ENCODE results near the gene LACTBL1. TPM values are rescaled to one million over a fixed set of nuclear protein-coding genes. Genes with fewer than 3 reads are reported as not detected.

The LACTBL1 gene
- total and polyA plus RNA-seq, 2 donors (not counting 1 experiment from before 2014, with no cell fraction given) = not detected

DNA sequence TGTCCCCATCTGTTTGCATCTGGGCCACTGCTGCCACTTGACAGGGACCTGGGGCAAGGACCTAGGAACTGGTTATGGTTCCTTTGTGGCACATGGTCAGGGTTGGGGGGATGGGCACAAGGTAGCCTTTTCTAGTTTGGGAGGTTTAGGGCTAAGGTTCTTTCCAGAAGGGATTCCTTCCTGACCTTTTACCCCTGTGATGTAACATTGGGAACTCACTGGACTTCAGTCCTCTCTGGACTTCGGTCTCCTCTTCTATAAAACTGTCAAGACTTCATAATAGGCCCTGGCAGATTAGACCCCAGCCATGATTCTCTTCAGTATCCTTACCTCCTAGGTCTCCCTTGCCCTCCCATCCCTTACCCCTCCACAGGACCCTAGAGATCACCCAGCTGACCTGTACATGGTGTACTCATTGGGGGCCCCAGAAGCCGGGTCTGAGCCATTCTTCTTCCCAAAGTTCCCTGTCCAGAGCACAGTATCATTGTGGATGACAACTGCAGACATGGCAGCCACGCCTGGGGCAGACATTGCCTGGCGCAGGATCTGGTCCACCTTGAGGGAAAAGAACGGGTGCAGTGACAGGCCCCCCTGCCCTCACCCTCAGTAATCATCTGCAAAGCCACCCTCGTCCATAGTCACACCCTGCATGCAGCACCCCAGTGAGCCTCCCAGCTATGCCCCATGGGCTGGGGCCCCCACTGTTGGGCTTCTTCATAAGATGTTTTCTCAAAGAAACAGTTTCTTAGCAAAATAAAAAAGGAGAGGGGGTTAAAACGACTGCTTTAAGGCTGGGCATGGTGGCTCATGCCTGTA lies 12.9 kb downstream of the LACTBL1 start:
- H3K27ac ChIP-seq (ENCODE audit: low read length in 2 of 2) = no peak overlapping the region
- H3K4me1 Mint-ChIP-seq = no peaks in the 10 kb centered on the region
- no peak overlapping the region for H3K27ac Mint-ChIP-seq
- DNase-seq = no peak
- ChIA-PET CTCF (no interaction called here), POLR2A (no interaction called here)
- no peak for TF ChIP-seq EZH2 (IDR thresholded peaks at IDR 0.05; ENCODE audit: borderline replicate concordance, insufficient read depth, low read depth, low read length, poor library complexity, severe bottlenecking)
- TF ChIP-seq, protein P1, sequence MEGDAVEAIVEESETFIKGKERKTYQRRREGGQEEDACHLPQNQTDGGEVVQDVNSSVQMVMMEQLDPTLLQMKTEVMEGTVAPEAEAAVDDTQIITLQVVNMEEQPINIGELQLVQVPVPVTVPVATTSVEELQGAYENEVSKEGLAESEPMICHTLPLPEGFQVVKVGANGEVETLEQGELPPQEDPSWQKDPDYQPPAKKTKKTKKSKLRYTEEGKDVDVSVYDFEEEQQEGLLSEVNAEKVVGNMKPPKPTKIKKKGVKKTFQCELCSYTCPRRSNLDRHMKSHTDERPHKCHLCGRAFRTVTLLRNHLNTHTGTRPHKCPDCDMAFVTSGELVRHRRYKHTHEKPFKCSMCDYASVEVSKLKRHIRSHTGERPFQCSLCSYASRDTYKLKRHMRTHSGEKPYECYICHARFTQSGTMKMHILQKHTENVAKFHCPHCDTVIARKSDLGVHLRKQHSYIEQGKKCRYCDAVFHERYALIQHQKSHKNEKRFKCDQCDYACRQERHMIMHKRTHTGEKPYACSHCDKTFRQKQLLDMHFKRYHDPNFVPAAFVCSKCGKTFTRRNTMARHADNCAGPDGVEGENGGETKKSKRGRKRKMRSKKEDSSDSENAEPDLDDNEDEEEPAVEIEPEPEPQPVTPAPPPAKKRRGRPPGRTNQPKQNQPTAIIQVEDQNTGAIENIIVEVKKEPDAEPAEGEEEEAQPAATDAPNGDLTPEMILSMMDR (IDR thresholded peaks at IDR 0.05) = no peak
- ATAC-seq (ENCODE audit: low read depth) = no peak
- peaks cover 0 to 6% (median 0%) of the 10 kb centered on the region in 3 donors for H3K9me3 ChIP-seq (ENCODE audit: control extremely low read depth in 1 of 3, control insufficient read depth in 2 of 3, insufficient read depth in 1 of 3, low read length in 2 of 3)
- no peaks in the 10 kb centered on the region for H3K9me3 Mint-ChIP-seq (ENCODE audit: insufficient read depth)
- no peak overlapping the region for H3K4me3 Mint-ChIP-seq
- no peak overlapping the region for H3K4me2 ChIP-seq (replicated peaks; ENCODE audit: low read depth, low read length, poor library complexity, severe bottlenecking)
- peaks cover 16% of the 10 kb centered on the region for H3K27me3 Mint-ChIP-seq
- H3K79me2 ChIP-seq (ENCODE audit: control insufficient read depth, insufficient read depth, low read length) = no peaks in the 10 kb centered on the region
- intact Hi-C loops (cut with micrococcal nuclease) = loop anchor here (5.0 kb wide), 1 partner anchor 537 kb away; no protein-coding TSS in a partner anchor
- H3K36me3 ChIP-seq (replicated peaks in 1 of 2; ENCODE audit: control extremely low read depth in 1 of 2, control insufficient read depth in 1 of 2, extremely low read depth in 1 of 2, insufficient read depth in 2 of 2, low read length in 1 of 2) = no peaks in the 10 kb centered on the region
- no peaks in the 10 kb centered on the region for H4K20me1 ChIP-seq (ENCODE audit: control insufficient read depth, insufficient read depth, low read length, poor library complexity, severe bottlenecking)
- peaks cover 0 to 14% (median under 1%) of the 10 kb centered on the region in 4 experiments for H3K27me3 ChIP-seq (replicated peaks in 1 of 4; ENCODE audit: control extremely low read depth in 1 of 4, control insufficient read depth in 3 of 4, insufficient read depth in 4 of 4, low read length in 3 of 4)
- no peak overlapping the region for H3K9ac ChIP-seq (ENCODE audit: low read length)
- no peak overlapping the region for H3K4me3 ChIP-seq (ENCODE audit: control extremely low read depth in 1 of 5, extremely low read depth in 1 of 5, insufficient read depth in 1 of 5, low read depth in 2 of 5, low read length in 4 of 5)
- peaks cover 0 to 3% of the 10 kb centered on the region in 2 donors for H3K4me1 ChIP-seq (ENCODE audit: control insufficient read depth in 2 of 2, insufficient read depth in 2 of 2, low read length in 2 of 2)
- no peak overlapping the region for H2AFZ ChIP-seq (ENCODE audit: insufficient read depth, low read depth, low read length, poor library complexity, severe bottlenecking)
- 78% methylated on average over 6 of the region's 7 CpGs for WGBS (ENCODE audit: insufficient coverage)

DNA sequence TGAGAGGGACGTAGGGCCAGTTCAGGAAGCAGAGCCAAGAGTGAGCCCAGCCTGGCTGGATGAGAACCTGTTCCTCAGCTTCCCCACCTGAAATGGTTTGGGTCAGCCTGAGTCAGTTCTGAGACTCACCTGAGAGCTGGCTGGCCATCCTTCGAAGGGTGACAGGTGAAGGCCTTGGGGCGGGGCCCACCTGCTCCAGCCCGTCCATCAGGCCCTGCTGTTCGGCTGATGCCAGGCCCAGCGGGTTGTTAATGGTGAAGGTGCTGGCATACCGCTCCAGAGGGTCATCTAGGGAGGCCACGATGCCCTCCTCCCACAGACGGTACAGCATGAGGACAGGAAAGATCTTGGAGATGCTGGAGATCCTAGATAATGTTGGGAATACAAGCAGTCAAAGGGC lies 14.1 kb downstream of the LACTBL1 start:
- Histone ChIP-seq H3K27ac (ENCODE audit: low read length in 2 of 2) (no peak overlapping the region), H3K4me2 (replicated peaks; ENCODE audit: low read depth, low read length, poor library complexity, severe bottlenecking) (no peak overlapping the region), H2AFZ (ENCODE audit: insufficient read depth, low read depth, low read length, poor library complexity, severe bottlenecking) (no peak overlapping the region), H3K27me3 (replicated peaks in 1 of 4; ENCODE audit: control extremely low read depth in 1 of 4, control insufficient read depth in 3 of 4, insufficient read depth in 4 of 4, low read length in 3 of 4) (peaks cover 0 to 15% (median 3%) of the 10 kb centered on the region in 4 experiments), H3K79me2 (ENCODE audit: control insufficient read depth, insufficient read depth, low read length) (no peaks in the 10 kb centered on the region), H3K9ac (ENCODE audit: low read length) (no peak overlapping the region), H3K4me3 (ENCODE audit: control extremely low read depth in 1 of 5, extremely low read depth in 1 of 5, insufficient read depth in 1 of 5, low read depth in 2 of 5, low read length in 4 of 5) (no peak overlapping the region), H4K20me1 (ENCODE audit: control insufficient read depth, insufficient read depth, low read length, poor library complexity, severe bottlenecking) (no peaks in the 10 kb centered on the region), H3K36me3 (replicated peaks in 1 of 2; ENCODE audit: control extremely low read depth in 1 of 2, control insufficient read depth in 1 of 2, extremely low read depth in 1 of 2, insufficient read depth in 2 of 2, low read length in 1 of 2) (no peaks in the 10 kb centered on the region), H3K4me1 (ENCODE audit: control insufficient read depth in 2 of 2, insufficient read depth in 2 of 2, low read length in 2 of 2) (no peaks in the 10 kb centered on the region), H3K9me3 (ENCODE audit: control extremely low read depth in 1 of 3, control insufficient read depth in 2 of 3, insufficient read depth in 1 of 3, low read length in 2 of 3) (no peaks in the 10 kb centered on the region)
- Mint-ChIP-seq H3K9me3 (ENCODE audit: insufficient read depth) (no peaks in the 10 kb centered on the region), H3K27ac (no peak overlapping the region), H3K4me1 (no peaks in the 10 kb centered on the region), H3K4me3 (no peak overlapping the region), H3K27me3 (peaks cover 20% of the 10 kb centered on the region)
- 97% methylated on average over 7 of the region's 9 CpGs for WGBS (ENCODE audit: insufficient coverage)
- DNase-seq = no peak
- CTCF ChIA-PET = no interaction called here
- no peak for ATAC-seq (ENCODE audit: low read depth)
- intact Hi-C loops (cut with micrococcal nuclease) = no loop called here
- TF ChIP-seq, protein P1 (IDR thresholded peaks at IDR 0.05) = no peak
- no peak for TF ChIP-seq EZH2 (IDR thresholded peaks at IDR 0.05; ENCODE audit: borderline replicate concordance, insufficient read depth, low read depth, low read length, poor library complexity, severe bottlenecking)
- POLR2A ChIA-PET = no interaction called here
